Esophagus squamous epithelium (tissue), 5 donors: ENCODE measurements around the gene SERPINB8. TPM values are rescaled to one million over a fixed set of nuclear protein-coding genes. Genes with fewer than 3 reads are reported as not detected.

Source experiments
- DNase-seq: peaks from one replicate; lab custom pipeline; 2025; lab: John Stamatoyannopoulos, UW
- H3K27ac ChIP-seq, 4 donors: fragments of 200-600 bp; sonication (generic); one replicate each; pipeline ENCODE4 v1.5.1; 2016 to 2019; ENCODE audit warnings: mild to moderate bottlenecking in 1 of 4
- H3K27me3 ChIP-seq, 4 donors: fragments of 200-600 bp; sonication (generic); 1 replicate in 3 of 4; 2 replicates in 1 of 4; pipeline versions ENCODE4 v1.5.1 to v1.6.0; 2017 to 2021; ENCODE audit warnings: antibody characterized with exemption in 1 of 4
- H3K36me3 ChIP-seq, 3 donors: fragments of 200-600 bp; sonication (generic); one replicate each; pipeline ENCODE4 v1.5.1; 2016 to 2019
- H3K4me1 ChIP-seq, 3 donors: fragments of 200-600 bp; sonication (generic); one replicate each; pipeline ENCODE4 v1.5.1; 2017 to 2019
- H3K4me3 ChIP-seq, 4 donors: fragments of 200-600 bp; sonication (generic); 1 replicate in 3 of 4; 2 replicates in 1 of 4; pipeline ENCODE4 v1.5.1; 2016 to 2019; ENCODE audit warnings: mild to moderate bottlenecking in 2 of 4, moderate library complexity in 1 of 4
- H3K9me3 ChIP-seq, 3 donors: fragments of 200-600 bp; sonication (generic); one replicate each; pipeline ENCODE4 v1.5.1; 2016 to 2019
- CTCF ChIP-seq, 6 experiments: fragments of 450-650 bp in 4 of 6; fragments of 200-600 bp in 2 of 6; sonication (generic) in 2 of 6; IDR thresholded peaks; one replicate each; pipeline ENCODE4 v1.5.1; 2016 to 2019; ENCODE audit warnings: antibody characterized with exemption in 6 of 6, mild to moderate bottlenecking in 4 of 6, moderate library complexity in 4 of 6
- POLR2A ChIP-seq, 4 donors: fragments of 450-650 bp; IDR thresholded peaks; one replicate each; pipeline ENCODE4 v1.6.1; 2017; ENCODE audit warnings: antibody characterized with exemption in 4 of 4, mild to moderate bottlenecking in 4 of 4, moderate library complexity in 3 of 4
- WGBS, 2 donors: methylation state at CpG; one replicate each; pipeline ENCODE4 v1.1.5; 2018; 5-methylcytosine and 5-hydroxymethylcytosine counted together
- intact Hi-C: fragments of 100-400 bp; cut with DNase I; formaldehyde crosslinking; loops from one replicate; pipeline ENCODE4 v1.15.0; 2022
- total RNA-seq, 4 donors: library from RNA; depleted of rRNA; stranded (reverse); fragments of >200 nt; gene quantifications; one replicate each; pipeline ENCODE4 v1.1.0, GENCODE V29; 2016
- donor health status: DM: yes; HTN: yes; CAD: no.

Gene SERPINB8
- total RNA-seq, 4 donors from 2014 or later: 17.7 to 43.2 (median 34.2) TPM

GRCh38 chr18:63947051-63947790, 22.7 kb upstream of the SERPINB8 start:
- Histone ChIP-seq H3K4me1 (peaks cover 3 to 15% (median 4%) of the 10 kb centered on the region in 3 donors), H3K27ac (no peak overlapping the region), H3K36me3 (no peaks in the 10 kb centered on the region), H3K27me3 (peaks cover 0 to 17% (median 0%) of the 10 kb centered on the region in 4 donors), H3K9me3 (no peaks in the 10 kb centered on the region), H3K4me3 (no peak overlapping the region)
- no peak for TF ChIP-seq POLR2A (IDR thresholded peaks at IDR 0.05)
- no peak for TF ChIP-seq CTCF (IDR thresholded peaks at IDR 0.05)
- 69 to 82% methylated on average over 3 of the region's 3 CpGs for WGBS, 2 donors
- intact Hi-C loops: no loop called here
- DNase-seq: no peak

DNA sequence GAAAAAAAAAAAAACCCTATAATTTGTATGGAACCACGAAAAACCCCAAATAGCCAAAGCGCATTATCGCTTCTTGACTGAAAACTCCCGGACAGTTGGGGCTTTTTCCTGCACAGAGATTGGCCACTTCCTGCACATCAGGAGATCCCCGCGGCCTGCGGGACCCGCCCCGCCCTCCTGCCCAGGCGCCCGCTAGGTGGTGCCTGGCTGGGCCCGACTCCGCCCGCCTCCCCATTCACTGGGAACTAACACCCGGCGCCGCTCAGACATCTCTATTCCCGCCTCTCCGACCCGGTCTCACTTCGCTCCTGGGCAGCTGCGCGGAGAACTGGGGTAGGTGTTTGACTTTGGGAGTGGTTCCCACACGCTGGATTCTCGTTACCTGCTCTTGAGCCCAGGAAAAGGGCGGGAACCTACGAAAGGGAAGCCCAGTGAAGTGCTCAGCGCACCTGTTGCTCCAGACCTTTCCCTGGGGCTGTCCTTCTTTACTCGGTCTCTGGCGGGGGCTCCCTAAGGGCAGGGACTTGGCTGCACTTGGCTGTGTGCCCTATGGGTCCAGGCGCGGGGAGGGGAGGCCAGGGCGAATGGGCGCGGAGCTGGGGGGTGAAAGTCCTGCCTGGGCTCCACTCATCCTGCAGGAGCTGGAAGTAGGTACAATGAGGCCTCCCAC, 20.7 kb upstream of the SERPINB8 start, which contains the start of gene HMSD:
Gene HMSD (plus strand): TSS at position 234 of the 670 bp plus-strand sequence. CDS start 4,155 bp downstream, outside the sequence.
- Histone ChIP-seq H3K36me3 (no peaks in the 10 kb centered on the region), H3K9me3 (no peaks in the 10 kb centered on the region), H3K27me3 (peaks cover 0 to 13% (median 0%) of the 10 kb centered on the region in 4 donors), H3K4me3 (peak within 1 kb of the TSS; percentile 14 to 60 (median 37)), H3K27ac (peak within 1 kb of the TSS in 2 of 4 donors; percentile 14 to 36), H3K4me1 (peaks cover 3 to 15% (median 4%) of the 10 kb centered on the region in 3 donors)
- no peak for TF ChIP-seq POLR2A (IDR thresholded peaks at IDR 0.05)
- peak; percentile 28 to 59 (median 41) for TF ChIP-seq CTCF (IDR thresholded peaks at IDR 0.05)
- 2 to 6% methylated on average over 19 of the region's 35 CpGs for whole genome bisulfite sequencing, 2 donors
- intact Hi-C loops: no loop called here
- no peak for DNase-seq

- Histone ChIP-seq H3K4me1 (peaks cover 3 to 15% (median 4%) of the 10 kb centered on the region in 3 donors), H3K4me3 (no peak overlapping the region), H3K36me3 (no peaks in the 10 kb centered on the region), H3K27ac (no peak overlapping the region), H3K27me3 (peaks cover 0 to 10% (median 0%) of the 10 kb centered on the region in 4 donors), H3K9me3 (no peaks in the 10 kb centered on the region)
- TF ChIP-seq POLR2A (IDR thresholded peaks at IDR 0.05) (no peak), CTCF (IDR thresholded peaks at IDR 0.05) (peak in 1 of 6 experiments; percentile 26)
- WGBS, 2 donors: 56 to 59% methylated on average over 4 of the region's 4 CpGs
- intact Hi-C loops: no loop called here
- DNase-seq: no peak
Observed at GRCh38 chr18:63951302-63951705, 18.6 kb upstream of the SERPINB8 start.

- Histone ChIP-seq H3K9me3 (no peaks in the 10 kb centered on the region), H3K4me3 (no peak overlapping the region), H3K27me3 (peaks cover 0 to 17% (median 0%) of the 10 kb centered on the region in 4 donors), H3K4me1 (peaks cover 3 to 11% (median 4%) of the 10 kb centered on the region in 3 donors), H3K27ac (no peak overlapping the region), H3K36me3 (no peaks in the 10 kb centered on the region)
- intact Hi-C loops: no loop called here
- TF ChIP-seq POLR2A (IDR thresholded peaks at IDR 0.05) (no peak), CTCF (IDR thresholded peaks at IDR 0.05) (no peak)
- 58 to 69% methylated on average over 5 of the region's 5 CpGs for WGBS, 2 donors
- DNase-seq: no peak
Observed at GRCh38 chr18:63953811-63954210, 16.1 kb upstream of the SERPINB8 start.

GRCh38 chr18:63956755-63957154, 13.1 kb upstream of the SERPINB8 start:
- Histone ChIP-seq H3K27me3 (peaks cover 0 to 20% (median 0%) of the 10 kb centered on the region in 4 donors), H3K27ac (no peak overlapping the region), H3K4me1 (peaks cover 0 to 5% (median 0%) of the 10 kb centered on the region in 3 donors), H3K9me3 (no peaks in the 10 kb centered on the region), H3K4me3 (no peak overlapping the region), H3K36me3 (no peaks in the 10 kb centered on the region)
- DNase-seq: no peak
- 52 to 59% methylated on average over 4 of the region's 4 CpGs for WGBS, 2 donors
- intact Hi-C loops: no loop called here
- TF ChIP-seq POLR2A (IDR thresholded peaks at IDR 0.05) (no peak), CTCF (IDR thresholded peaks at IDR 0.05) (no peak)
